Right cardiac atrium (tissue), 5 donors: ENCODE data around the gene CASP10. TPM values are rescaled to one million over a fixed set of nuclear protein-coding genes. Genes with fewer than 3 reads are reported as not detected.

Experiments used
- ATAC-seq, 2 donors: fragments of 200-7000 bp; cut with Tn5 transposase; one replicate each; pipeline versions ENCODE4 v1.8.0 to v1.9.1; 2020; ENCODE audit warnings: moderate library complexity in 2 of 2, mild to moderate bottlenecking in 1 of 2
- DNase-seq, 3 donors: peaks; one replicate each; pipeline ENCODE4 v3.0.0-alpha.2; 2020
- H3K27ac ChIP-seq: one replicate; pipeline ENCODE4 v1.5.1; 2013; ENCODE audit warnings: mild to moderate bottlenecking, low read length, control low read depth, moderate library complexity
- H3K27me3 ChIP-seq: one replicate; pipeline ENCODE4 v1.6.1; 2013; ENCODE audit not compliant: control insufficient read depth, insufficient read depth
- H3K4me1 ChIP-seq: one replicate; pipeline ENCODE4 v1.6.1; 2013; ENCODE audit warnings: low read length; ENCODE audit not compliant: control insufficient read depth, insufficient read depth
- H3K4me3 ChIP-seq: one replicate; pipeline ENCODE4 v1.5.1; 2013; ENCODE audit warnings: low read length, control low read depth
- H3K9me3 ChIP-seq: one replicate; pipeline ENCODE4 v1.6.1; 2013; ENCODE audit warnings: low read length; ENCODE audit not compliant: control insufficient read depth
- WGBS: extraction: QIAGEN DNeasy Blood & Tissue Kit; methylation state at CpG from one replicate; pipeline ENCODE4 v1.1.7; 2013; 5-methylcytosine and 5-hydroxymethylcytosine counted together
- intact Hi-C, 4 donors: fragments of 100-400 bp; cut with DNase I; formaldehyde crosslinking; loops; one replicate each; pipeline versions ENCODE4 v1.11.0 to v1.14.0; 2022 to 2023
- polyA plus RNA-seq: library from polyadenylated mRNA; stranded (reverse); fragments of 200-250 nt; gene quantifications from one replicate; pipeline ENCODE4 v1.2.3, GENCODE V29; 2013
- total RNA-seq, 4 donors: library from RNA; stranded (reverse); fragmentation: NEBNext Ultra II Directional; extraction: Animal tissue kit (Norgen Biotek cat#: 25700); gene quantifications; one replicate each; pipeline ENCODE4 v1.2.1, GENCODE V29; 2021
- donor health status: healthy with polysubstance abuse.
- donor health status: DM: no; HTN: yes; CAD: no.
- donor health status: DM: no; HTN: no; CAD: no.
- donor health status: DM: no; HTN: yes; CAD: no; lungs with severe emphysema.
- donor health status: DM: yes; HTN: yes; CAD: no.

CASP10 gene
- total and polyA plus RNA-seq, 5 donors = 3.6 to 6.8 (median 5.8) TPM

DNA sequence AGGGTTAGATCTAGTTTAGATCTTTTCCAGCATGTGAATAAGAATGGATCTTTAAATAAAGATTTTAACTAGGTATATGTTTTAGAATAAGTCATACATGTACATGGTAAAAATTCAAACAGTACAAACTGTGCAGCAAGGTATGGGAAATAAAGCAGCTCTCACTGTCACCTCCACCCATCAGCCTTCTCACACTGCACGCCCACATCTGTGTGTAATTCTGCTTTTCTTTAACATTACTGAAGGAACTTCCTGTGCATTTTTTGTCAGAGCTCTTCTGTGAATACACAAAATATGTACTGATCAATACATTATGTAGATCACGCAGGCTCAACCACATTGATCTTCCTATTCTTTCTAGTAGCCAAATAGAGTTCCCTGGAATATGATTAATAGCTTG, 80.8 kb downstream of the CASP10 start:
- intact Hi-C loops = no loop called here
- H3K4me1 ChIP-seq = peaks cover 2% of the 10 kb centered on the region
- DNase-seq = no peak
- H3K27ac ChIP-seq = no peak overlapping the region
- no peaks in the 10 kb centered on the region for H3K27me3 ChIP-seq
- no peak overlapping the region for H3K4me3 ChIP-seq
- WGBS = 88% methylated on average over 2 of the region's 2 CpGs
- no peak for ATAC-seq
- no peaks in the 10 kb centered on the region for H3K9me3 ChIP-seq

DNA sequence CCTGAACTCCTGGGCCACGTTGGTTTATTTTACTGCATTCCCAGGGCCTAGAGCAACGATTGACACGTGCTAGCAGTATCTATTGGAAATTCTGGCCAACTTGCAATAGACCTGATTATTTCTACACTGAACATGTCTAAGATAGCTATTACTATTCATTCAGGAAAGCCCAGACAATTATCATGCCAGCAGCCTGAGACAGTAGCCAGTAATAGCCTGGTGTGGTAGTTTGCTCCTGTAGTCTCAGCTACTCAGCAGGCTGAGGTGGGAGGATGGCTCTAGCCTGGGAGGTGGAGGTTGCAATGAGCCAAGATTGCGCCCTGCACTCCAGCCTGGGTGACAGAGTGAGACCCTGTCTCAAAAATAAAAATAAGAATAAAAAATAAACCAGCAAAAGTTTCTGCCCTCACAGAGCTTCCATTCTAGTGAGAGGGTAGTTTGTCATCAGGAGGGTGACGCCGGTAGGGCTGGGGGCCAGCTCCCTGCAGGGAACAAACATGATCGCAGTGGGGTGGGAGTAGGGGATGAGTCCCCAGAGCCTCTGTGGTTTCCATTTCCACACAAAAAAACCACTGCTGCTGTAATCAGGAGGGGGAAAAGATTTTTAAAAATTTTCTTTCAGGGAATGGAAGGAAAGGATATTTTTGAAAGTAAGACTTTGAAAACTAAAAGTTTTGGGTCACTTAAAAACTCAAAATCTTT, 81.7 kb downstream of the CASP10 start:
- H3K9me3 ChIP-seq = no peaks in the 10 kb centered on the region
- no peaks in the 10 kb centered on the region for H3K27me3 ChIP-seq
- no peak overlapping the region for H3K4me3 ChIP-seq
- H3K27ac ChIP-seq = no peak overlapping the region
- intact Hi-C loops = no loop called here
- 82% methylated on average over 7 of the region's 7 CpGs for WGBS
- H3K4me1 ChIP-seq = peaks cover 2% of the 10 kb centered on the region
- DNase-seq = no peak
- ATAC-seq = no peak

DNA sequence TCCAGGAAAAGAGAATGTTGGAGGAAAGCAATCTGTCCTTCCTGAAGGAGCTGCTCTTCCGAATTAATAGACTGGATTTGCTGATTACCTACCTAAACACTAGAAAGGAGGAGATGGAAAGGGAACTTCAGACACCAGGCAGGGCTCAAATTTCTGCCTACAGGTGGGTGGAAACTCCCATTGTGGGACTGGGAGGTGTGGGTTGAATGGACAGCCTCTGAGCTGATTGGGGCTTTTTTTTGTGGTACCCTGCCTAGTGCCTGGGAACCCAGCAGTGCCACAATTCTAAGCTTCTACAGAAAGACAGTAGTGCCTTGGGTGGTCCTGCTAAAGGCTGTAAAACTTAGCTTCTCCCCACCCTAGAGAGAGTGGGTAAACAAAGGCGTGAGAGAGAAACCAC, 83.7 kb downstream of the CASP10 start:
- Histone ChIP-seq H3K27me3 (no peaks in the 10 kb centered on the region), H3K4me1 (peaks cover 2% of the 10 kb centered on the region), H3K27ac (no peak overlapping the region), H3K4me3 (no peak overlapping the region), H3K9me3 (no peaks in the 10 kb centered on the region)
- intact Hi-C loops = no loop called here
- no peak for ATAC-seq
- WGBS = 84% methylated on average over 2 of the region's 2 CpGs
- no peak for DNase-seq

DNA sequence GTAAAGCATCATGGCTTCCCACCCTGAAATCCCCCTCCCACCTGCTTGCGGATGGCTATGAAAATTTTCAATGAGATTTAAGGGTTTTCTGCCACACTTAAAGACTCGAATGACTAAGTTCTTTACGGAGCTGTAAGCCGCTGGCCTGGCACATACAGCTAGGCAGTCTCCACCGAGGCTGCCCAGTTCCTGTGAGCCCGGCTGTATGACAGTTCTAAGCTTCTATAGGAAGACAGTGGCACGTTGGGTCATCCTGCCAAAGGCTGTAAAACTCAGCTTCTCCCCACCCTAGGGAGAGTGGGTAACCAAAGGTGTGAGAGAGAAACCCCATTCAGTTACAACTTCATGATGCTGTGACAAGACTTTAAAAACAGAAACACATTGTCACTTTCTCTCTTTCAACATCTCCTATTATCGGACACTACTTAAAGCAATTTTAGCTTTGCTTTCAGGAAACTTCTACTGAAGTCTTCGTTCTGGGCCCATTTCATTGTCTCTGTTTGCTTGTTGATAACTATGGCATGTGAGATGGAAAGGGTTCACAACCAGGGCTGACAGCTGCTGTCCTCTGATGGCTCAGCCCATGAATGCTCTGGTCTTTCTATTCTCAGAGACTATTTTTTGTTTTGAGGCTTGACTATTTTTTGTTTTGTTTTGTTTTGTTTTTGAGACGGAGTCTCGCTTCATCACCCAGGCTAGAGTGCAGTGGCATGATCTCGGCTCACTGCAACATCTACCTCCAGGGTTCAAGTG, 84.5 kb downstream of the CASP10 start:
- 87% methylated on average over 12 of the region's 12 CpGs for WGBS
- Histone ChIP-seq H3K4me3 (no peak overlapping the region), H3K27ac (no peak overlapping the region), H3K27me3 (no peaks in the 10 kb centered on the region), H3K9me3 (no peaks in the 10 kb centered on the region), H3K4me1 (peaks cover 2% of the 10 kb centered on the region)
- intact Hi-C loops = no loop called here
- ATAC-seq = no peak
- DNase-seq = no peak

DNA sequence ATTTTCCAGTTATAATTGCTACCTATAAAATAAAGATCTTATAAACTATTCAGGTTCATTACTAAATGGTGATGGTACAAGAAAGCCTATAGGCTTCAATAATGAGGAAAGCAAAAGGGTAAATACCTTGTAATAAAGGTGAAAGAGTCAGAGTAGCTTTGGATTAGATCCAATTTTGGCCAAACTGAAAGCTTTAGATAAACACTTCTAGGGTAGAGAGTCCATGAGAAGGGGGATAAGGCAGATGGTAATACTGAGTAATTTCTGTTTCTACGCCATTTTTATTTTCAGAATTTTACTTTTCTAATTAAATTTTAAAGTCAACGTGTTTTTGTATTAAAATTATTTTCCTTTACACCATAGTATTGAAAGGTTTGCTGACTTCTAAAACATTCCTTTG, 86.8 kb downstream of the CASP10 start:
- 96% methylated on average over 2 of the region's 2 CpGs for WGBS
- no peak overlapping the region for H3K27ac ChIP-seq
- H3K4me1 ChIP-seq = peaks cover 2% of the 10 kb centered on the region
- no peaks in the 10 kb centered on the region for H3K9me3 ChIP-seq
- H3K4me3 ChIP-seq = no peak overlapping the region
- no peaks in the 10 kb centered on the region for H3K27me3 ChIP-seq
- intact Hi-C loops = no loop called here
- ATAC-seq (no peak), DNase-seq (no peak)

DNA sequence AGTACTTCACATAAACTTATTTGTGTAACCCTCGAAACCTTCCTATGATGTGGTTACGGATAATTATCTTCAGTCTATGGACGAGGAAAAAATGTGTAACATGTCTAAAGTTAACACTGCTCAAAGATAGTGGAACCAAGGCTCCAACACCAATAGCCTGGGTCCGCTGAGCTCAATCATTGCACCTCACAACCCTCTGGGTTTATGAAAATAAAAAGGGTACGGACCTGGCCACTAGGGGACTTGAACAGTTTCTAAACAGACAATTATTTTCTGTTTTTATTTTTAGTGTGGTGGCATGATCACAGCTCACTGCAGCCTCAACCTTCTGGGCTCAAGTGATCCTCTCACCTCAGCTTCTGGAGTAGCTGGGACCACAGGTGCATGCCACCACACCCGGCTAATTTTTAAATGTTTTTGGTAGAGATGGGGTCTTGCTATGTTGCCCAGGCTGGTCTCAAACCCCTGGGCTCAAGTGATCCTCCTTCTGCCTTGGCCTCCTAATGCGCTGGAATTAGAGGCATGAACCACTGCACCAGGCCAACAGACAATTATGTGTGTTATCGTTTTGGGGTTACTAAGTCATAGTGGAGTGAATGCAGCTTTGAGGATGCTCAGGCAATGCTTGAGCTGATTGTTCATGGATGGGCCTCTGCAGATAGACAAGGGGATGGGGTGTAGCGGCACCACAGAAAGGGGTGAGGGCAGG, 87.5 kb downstream of the CASP10 start:
- no peak for DNase-seq
- Histone ChIP-seq H3K27me3 (no peaks in the 10 kb centered on the region), H3K9me3 (no peaks in the 10 kb centered on the region), H3K4me1 (peaks cover 2% of the 10 kb centered on the region), H3K27ac (no peak overlapping the region), H3K4me3 (no peak overlapping the region)
- intact Hi-C loops = no loop called here
- whole genome bisulfite sequencing = 87% methylated on average over 9 of the region's 9 CpGs
- no peak for ATAC-seq

DNA sequence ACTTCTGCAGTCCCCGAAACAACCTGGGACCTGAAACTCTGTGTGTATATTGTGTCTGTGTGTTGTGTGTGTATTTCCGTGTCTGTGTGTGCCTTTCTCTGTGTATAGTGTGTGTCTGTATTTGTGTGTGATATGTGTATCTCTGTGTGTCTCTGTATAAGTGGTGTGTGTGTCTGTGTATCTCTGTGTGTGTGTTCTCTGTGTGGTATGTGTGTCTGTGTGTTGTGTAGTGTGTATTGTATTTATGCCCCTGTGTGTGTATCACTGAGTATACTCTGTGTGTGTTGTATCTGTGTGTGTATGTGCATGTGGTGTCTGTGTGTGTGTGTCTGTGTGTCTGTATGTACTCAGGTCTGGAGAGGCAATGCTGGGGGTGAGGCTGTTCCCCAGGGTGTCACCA, 89.0 kb downstream of the CASP10 start:
- Histone ChIP-seq H3K4me1 (peaks cover 2% of the 10 kb centered on the region), H3K9me3 (no peaks in the 10 kb centered on the region), H3K27ac (no peak overlapping the region), H3K4me3 (no peak overlapping the region), H3K27me3 (no peaks in the 10 kb centered on the region)
- ATAC-seq (no peak), DNase-seq (no peak)
- intact Hi-C loops = no loop called here
- 96% methylated on average over 2 of the region's 2 CpGs for WGBS

DNA sequence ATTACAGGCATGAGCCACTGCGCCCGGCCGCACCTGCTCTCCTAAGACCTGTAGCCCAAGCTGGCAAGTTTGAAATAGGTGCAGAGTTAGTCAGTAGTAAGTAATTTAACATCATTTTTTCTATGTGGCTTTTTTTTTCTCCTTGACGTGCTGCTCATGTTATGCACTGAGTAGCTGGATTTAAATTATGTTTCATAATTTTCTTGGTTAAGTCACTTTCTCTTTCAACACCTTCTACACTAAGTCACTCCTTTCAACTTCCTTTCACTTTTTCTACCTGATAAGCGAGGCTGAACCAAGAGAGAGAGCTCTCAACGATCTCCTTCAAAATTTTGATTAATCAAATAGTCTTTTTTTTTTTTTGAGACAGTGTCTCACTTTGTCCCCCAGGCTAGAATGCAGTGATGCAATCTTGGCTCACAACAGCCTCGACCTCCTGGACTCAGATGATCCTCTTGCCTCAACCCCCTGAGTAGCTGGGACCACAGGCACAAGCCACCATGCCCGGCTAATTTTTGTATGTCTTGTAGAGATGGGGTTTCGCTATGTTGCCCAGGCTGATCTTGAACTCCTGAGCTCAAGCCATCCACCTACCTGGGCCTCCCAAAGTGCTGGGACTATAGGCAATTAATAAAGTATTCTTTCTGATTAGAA, 90.5 kb downstream of the CASP10 start:
- DNase-seq (no peak), ATAC-seq (no peak)
- no peak overlapping the region for H3K27ac ChIP-seq
- no peak overlapping the region for H3K4me3 ChIP-seq
- intact Hi-C loops = no loop called here
- no peaks in the 10 kb centered on the region for H3K4me1 ChIP-seq
- H3K27me3 ChIP-seq = no peaks in the 10 kb centered on the region
- H3K9me3 ChIP-seq = no peaks in the 10 kb centered on the region
- 86% methylated on average over 9 of the region's 9 CpGs for WGBS

DNA sequence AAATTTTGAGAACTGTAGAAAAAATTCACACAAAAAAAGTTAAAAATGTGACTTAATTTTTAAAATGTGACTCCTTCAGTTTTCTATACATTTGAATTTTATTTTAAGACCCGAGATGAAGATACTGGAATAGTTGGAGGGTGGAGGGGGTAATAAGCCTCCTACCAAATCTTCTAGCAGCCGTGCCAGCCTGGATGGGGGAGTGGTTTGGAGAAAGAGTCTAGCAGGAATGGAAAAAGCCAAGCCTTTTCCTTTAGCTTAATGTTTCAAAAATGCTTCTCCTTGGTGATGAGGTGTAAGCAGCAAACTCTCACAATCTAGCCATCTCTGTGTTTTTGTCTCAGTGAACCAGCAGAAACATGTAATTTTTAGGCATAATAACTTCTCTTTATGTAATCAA, 92.1 kb downstream of the CASP10 start:
- Histone ChIP-seq H3K9me3 (no peaks in the 10 kb centered on the region), H3K27ac (no peak overlapping the region), H3K4me1 (no peaks in the 10 kb centered on the region), H3K4me3 (no peak overlapping the region), H3K27me3 (no peaks in the 10 kb centered on the region)
- intact Hi-C loops = no loop called here
- DNase-seq (no peak), ATAC-seq (peak in 1 of 2 donors; percentile 57)
- 75% methylated on average over 2 of the region's 2 CpGs for WGBS

DNA sequence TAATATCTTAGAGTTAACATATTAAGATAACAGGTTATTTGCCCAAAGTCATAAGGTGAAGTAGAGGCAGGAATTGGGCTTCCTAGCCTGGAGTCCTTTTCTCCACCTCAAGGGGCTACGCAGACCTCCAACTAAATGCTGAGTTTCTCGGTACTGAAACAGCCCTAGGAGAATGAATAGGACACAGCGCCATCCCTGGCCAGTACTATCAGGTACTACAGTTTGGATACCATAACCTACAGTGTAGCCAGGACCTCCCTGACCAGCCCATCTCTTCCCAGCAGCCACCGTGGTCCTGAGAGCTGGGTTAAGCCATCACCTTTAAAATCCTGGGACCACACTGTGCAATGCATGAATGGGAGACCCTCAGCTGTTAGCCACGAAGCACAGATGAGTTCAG, 93.0 kb downstream of the CASP10 start:
- intact Hi-C loops = no loop called here
- Histone ChIP-seq H3K4me3 (no peak overlapping the region), H3K4me1 (no peaks in the 10 kb centered on the region), H3K27ac (no peak overlapping the region), H3K9me3 (no peaks in the 10 kb centered on the region), H3K27me3 (no peaks in the 10 kb centered on the region)
- ATAC-seq (no peak), DNase-seq (no peak)
- WGBS = 69% methylated on average over 5 of the region's 5 CpGs

DNA sequence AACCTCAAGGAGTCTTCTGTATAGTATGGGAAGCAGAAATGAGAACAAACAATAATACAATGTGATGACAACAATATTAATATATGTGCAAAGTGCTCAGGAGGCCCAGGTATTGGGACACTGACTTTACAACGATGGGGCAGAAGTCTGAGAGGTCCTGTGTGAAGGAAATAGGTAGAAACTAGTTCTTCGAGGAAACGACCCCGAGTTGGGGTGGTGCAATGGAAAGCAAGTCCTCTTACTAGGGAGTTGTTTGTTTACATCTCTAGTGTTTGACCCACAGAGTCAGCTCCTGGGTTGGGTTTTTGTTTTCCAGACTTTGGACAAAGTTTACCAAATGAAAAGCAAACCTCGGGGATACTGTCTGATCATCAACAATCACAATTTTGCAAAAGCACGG, 93.6 kb downstream of the CASP10 start:
- ATAC-seq = no peak
- H3K4me1 ChIP-seq = no peaks in the 10 kb centered on the region
- DNase-seq = no peak
- 95% methylated on average over 6 of the region's 6 CpGs for WGBS
- H3K27ac ChIP-seq = no peak overlapping the region
- no peaks in the 10 kb centered on the region for H3K9me3 ChIP-seq
- H3K4me3 ChIP-seq = no peak overlapping the region
- no peaks in the 10 kb centered on the region for H3K27me3 ChIP-seq
- intact Hi-C loops = no loop called here
